Uterus (tissue), 2 donors: ENCODE results near the gene WDR77.

Experiments used
- POLR2A ChIP-seq, 2 donors: fragments of 450-650 bp; IDR thresholded peaks; one replicate each; pipeline ENCODE4 v1.6.1; 2016; ENCODE audit warnings: antibody characterized with exemption in 2 of 2, mild to moderate bottlenecking in 1 of 2, moderate library complexity in 1 of 2
- TF ChIP-seq, protein P1 (sequence below), 4 experiments: fragments of 200-600 bp in 2 of 4; fragments of 450-650 bp in 2 of 4; sonication (generic) in 2 of 4; IDR thresholded peaks; one replicate each; pipeline ENCODE4 v1.5.1; 2016 to 2019; ENCODE audit warnings: antibody characterized with exemption in 4 of 4, mild to moderate bottlenecking in 2 of 4, moderate library complexity in 1 of 4

DNA sequence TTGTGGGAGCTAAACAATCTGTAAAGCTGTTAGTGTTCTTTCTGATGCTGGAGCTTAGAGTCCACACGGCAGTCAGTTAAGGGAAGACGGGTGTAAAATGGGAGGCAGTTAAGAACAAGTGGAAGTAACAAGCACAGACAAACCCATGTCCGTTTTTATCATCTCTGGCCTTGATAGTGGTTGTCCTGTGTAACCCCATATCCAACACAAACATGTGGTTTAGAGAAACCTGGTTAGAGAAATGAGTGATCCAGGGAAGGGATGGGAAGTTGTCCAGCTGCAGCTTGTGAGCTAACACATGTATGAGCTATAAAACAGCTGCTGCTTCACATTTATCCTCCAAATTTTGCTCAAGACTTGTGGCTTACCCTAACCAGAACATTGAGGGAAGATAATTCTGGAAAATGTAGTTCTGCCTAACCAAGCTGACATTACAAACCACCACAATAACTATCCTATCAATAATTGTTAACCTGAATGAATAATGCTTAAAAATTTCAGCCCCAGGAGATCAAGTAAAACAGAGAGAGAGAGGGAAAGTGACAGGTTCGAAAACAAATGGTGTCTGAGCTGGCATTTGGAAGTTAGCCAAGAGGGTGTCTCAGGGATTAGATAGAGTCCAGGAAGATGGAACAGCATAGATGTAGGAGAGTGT lies 14.1 kb upstream of the WDR77 start:
- no peak for TF ChIP-seq POLR2A (IDR thresholded peaks at IDR 0.05)
- TF ChIP-seq, protein P1, sequence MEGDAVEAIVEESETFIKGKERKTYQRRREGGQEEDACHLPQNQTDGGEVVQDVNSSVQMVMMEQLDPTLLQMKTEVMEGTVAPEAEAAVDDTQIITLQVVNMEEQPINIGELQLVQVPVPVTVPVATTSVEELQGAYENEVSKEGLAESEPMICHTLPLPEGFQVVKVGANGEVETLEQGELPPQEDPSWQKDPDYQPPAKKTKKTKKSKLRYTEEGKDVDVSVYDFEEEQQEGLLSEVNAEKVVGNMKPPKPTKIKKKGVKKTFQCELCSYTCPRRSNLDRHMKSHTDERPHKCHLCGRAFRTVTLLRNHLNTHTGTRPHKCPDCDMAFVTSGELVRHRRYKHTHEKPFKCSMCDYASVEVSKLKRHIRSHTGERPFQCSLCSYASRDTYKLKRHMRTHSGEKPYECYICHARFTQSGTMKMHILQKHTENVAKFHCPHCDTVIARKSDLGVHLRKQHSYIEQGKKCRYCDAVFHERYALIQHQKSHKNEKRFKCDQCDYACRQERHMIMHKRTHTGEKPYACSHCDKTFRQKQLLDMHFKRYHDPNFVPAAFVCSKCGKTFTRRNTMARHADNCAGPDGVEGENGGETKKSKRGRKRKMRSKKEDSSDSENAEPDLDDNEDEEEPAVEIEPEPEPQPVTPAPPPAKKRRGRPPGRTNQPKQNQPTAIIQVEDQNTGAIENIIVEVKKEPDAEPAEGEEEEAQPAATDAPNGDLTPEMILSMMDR (IDR thresholded peaks at IDR 0.05): no peak
